ENCODE results near the gene CRELD1. TPM values are rescaled to one million over a fixed set of nuclear protein-coding genes. Genes with fewer than 3 reads are reported as not detected.
"Not testable (repeated sequence)": the region's sequence is repeated elsewhere in the genome, so short reads cannot be mapped to it uniquely, and the experiment has no call there.

Gene CRELD1
- polyA plus RNA-seq, 1 experiment = 30.3 TPM

DNA sequence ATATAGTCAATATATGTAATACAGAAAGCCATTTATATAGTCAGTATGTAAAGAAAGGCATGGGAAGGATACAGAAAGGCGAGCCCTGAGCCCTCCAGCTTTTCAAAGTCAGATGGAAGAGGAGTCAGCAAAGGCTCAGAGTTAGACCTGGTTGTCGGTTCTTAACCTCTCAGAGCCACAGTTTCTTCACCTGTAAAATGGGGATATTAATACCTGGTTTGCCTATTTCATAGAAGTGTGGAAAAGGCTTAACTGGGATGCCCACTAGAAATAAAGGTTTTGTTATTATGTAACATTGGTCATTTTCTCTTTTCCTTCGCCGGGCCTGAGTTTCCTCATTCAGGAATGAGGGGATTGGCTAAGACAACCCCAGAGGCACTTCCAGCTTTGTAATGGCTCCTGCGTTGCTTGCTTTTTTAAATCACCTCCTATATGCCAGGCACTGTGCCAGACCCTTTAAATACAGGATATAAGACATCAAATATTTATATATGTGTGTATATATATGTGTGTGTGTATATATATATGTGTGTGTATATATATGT, 2.4 kb downstream of the CRELD1 start:
- peaks cover 3% of the 10 kb centered on the region; the same call in 1 of the 2 replicates for H3K36me3 ChIP-seq (ENCODE audit: control insufficient read depth, insufficient read depth, low read length)
- no peaks in the 10 kb centered on the region for H3K27me3 ChIP-seq (ENCODE audit: control insufficient read depth, insufficient read depth, low read length)
- CTCF ChIA-PET = interaction anchor here (2.4 kb wide), 1 partner anchor 10 kb away, joined by 19 read pairs; no protein-coding TSS in a partner anchor
- H3K4me3 ChIP-seq (ENCODE audit: low read depth, low read length) = no peak overlapping the region
- no peak for DNase-seq (ENCODE audit: low read depth)
- POLR2A ChIA-PET = no interaction called here
- TF ChIP-seq, protein P1, sequence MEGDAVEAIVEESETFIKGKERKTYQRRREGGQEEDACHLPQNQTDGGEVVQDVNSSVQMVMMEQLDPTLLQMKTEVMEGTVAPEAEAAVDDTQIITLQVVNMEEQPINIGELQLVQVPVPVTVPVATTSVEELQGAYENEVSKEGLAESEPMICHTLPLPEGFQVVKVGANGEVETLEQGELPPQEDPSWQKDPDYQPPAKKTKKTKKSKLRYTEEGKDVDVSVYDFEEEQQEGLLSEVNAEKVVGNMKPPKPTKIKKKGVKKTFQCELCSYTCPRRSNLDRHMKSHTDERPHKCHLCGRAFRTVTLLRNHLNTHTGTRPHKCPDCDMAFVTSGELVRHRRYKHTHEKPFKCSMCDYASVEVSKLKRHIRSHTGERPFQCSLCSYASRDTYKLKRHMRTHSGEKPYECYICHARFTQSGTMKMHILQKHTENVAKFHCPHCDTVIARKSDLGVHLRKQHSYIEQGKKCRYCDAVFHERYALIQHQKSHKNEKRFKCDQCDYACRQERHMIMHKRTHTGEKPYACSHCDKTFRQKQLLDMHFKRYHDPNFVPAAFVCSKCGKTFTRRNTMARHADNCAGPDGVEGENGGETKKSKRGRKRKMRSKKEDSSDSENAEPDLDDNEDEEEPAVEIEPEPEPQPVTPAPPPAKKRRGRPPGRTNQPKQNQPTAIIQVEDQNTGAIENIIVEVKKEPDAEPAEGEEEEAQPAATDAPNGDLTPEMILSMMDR (IDR thresholded peaks at IDR 0.05; ENCODE audit: insufficient read depth, low read depth, low read length) = no peak

DNA sequence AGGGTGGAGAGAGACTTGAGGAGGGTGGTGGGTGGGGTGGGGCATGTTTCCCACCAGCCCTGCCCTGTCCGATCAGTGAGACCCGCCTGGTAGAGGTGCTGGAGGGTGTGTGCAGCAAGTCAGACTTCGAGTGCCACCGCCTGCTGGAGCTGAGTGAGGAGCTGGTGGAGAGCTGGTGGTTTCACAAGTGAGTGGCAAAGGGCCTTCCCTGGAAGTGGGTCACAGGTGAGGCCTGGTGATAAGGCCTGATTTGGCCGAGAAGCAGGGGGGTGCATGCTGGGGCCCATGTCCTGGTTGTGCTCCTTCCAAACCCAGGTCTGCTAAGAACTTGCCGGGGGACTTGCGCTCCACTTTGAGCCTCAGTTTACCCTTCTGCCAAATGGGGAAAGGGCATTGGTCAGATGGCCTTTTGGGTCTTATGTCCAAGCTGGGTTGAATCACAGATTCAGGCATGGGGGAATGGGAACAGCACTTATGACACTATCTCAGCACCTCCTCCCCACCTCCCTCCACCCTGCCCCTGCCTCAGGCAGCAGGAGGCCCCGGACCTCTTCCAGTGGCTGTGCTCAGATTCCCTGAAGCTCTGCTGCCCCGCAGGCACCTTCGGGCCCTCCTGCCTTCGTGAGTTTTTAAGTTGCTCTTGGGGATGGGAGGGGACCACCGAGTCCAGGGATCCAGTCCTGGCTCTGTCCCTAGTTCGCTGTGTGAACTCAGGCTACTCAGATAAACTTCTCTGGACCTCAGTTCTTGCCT, 4.0 kb downstream of the CRELD1 start:
- Histone ChIP-seq H3K27me3 (ENCODE audit: control insufficient read depth, insufficient read depth, low read length) (no peaks in the 10 kb centered on the region), H3K36me3 (ENCODE audit: control insufficient read depth, insufficient read depth, low read length) (peaks cover 5% of the 10 kb centered on the region), H3K4me3 (ENCODE audit: low read depth, low read length) (no peak overlapping the region)
- POLR2A ChIA-PET = no interaction called here
- no peak for DNase-seq (ENCODE audit: low read depth)
- CTCF ChIA-PET = interaction anchor here (1.1 kb wide), 1 partner anchor 9 kb away, joined by 6 read pairs; no protein-coding TSS in a partner anchor
- TF ChIP-seq, protein P1 (IDR thresholded peaks at IDR 0.05; ENCODE audit: insufficient read depth, low read depth, low read length) = no peak

DNA sequence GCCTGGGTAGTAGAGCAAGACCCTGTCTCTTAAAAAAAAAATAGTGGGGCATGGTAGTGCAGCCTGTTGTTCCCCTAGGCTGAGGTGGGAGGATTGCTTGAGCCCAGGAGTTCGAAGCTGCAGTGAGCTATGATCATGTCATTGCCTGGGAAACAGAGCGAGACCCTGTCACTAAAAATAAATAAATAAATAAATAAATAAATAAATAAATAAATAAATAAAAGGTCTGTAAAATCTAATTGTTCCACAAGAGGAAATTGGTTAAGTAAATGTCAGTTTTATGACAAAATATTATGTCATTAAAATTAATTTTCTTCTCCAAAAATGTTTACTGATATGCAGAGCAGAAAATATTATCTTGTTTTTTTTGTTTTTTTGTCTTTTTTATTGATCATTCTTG, 5.3 kb downstream of the CRELD1 start:
- H3K36me3 ChIP-seq (ENCODE audit: control insufficient read depth, insufficient read depth, low read length) = peaks cover 6% of the 10 kb centered on the region
- no peaks in the 10 kb centered on the region for H3K27me3 ChIP-seq (ENCODE audit: control insufficient read depth, insufficient read depth, low read length)
- TF ChIP-seq, protein P1 (IDR thresholded peaks at IDR 0.05; ENCODE audit: insufficient read depth, low read depth, low read length) = no peak
- ChIA-PET CTCF (no interaction called here), POLR2A (interaction anchor here (0.5 kb wide), 1 partner anchor 558 kb away, joined by 3 read pairs; no protein-coding TSS in a partner anchor)
- no peak for DNase-seq (ENCODE audit: low read depth)
- no peak overlapping the region for H3K4me3 ChIP-seq (ENCODE audit: low read depth, low read length)

DNA sequence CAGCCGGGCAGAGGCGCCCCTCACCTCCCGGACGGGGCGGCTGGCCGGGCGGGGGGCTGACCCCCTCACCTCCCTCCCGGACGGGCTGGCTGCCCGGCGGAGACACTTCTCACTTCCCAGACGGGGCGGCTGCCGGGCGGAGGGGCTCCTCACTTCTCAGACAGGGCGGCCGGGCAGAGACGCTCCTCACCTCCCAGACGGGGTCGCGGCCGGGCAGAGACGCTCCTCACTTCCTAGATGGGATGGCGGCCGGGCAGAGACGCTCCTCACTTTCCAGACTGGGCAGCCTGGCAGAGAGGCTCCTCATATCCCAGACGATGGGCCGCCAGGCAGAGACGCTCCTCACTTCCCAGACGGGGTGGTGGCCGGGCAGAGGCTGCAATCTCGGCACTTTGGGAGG, 6.3 kb downstream of the CRELD1 start:
- CTCF ChIA-PET; H3K36me3 ChIP-seq (ENCODE audit: control insufficient read depth, insufficient read depth, low read length); DNase-seq (ENCODE audit: low read depth); H3K27me3 ChIP-seq (ENCODE audit: control insufficient read depth, insufficient read depth, low read length); H3K4me3 ChIP-seq (ENCODE audit: low read depth, low read length); POLR2A ChIA-PET: not testable (repeated sequence)

DNA sequence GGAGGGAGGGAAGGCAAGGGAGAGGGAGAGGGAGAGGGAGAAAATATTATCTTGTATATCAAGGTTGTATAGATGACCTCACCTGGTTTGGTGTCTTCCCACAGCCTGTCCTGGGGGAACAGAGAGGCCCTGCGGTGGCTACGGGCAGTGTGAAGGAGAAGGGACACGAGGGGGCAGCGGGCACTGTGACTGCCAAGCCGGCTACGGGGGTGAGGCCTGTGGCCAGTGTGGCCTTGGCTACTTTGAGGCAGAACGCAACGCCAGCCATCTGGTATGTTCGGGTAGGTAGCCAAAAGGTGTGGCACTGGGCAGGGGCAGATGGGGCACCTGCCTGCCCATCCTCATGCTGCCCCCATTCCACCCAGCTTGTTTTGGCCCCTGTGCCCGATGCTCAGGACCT, 7.1 kb downstream of the CRELD1 start:
- no peak overlapping the region for H3K4me3 ChIP-seq (ENCODE audit: low read depth, low read length)
- H3K36me3 ChIP-seq (ENCODE audit: control insufficient read depth, insufficient read depth, low read length) = peaks cover 8% of the 10 kb centered on the region
- ChIA-PET CTCF (no interaction called here), POLR2A (no interaction called here)
- TF ChIP-seq, protein P1 (IDR thresholded peaks at IDR 0.05; ENCODE audit: insufficient read depth, low read depth, low read length) = no peak
- H3K27me3 ChIP-seq (ENCODE audit: control insufficient read depth, insufficient read depth, low read length) = no peaks in the 10 kb centered on the region
- no peak for DNase-seq (ENCODE audit: low read depth)
